Thyroid gland (tissue), 4 donors: ENCODE measurements around the gene CHRDL2.

Source experiments
- POLR2A ChIP-seq, 2 donors: fragments of 450-650 bp; IDR thresholded peaks; one replicate each; pipeline ENCODE4 v1.6.1; 2017; ENCODE audit warnings: antibody characterized with exemption in 2 of 2, mild to moderate bottlenecking in 2 of 2, moderate library complexity in 1 of 2
- TF ChIP-seq, protein P1 (sequence below), 6 experiments: fragments of 200-600 bp in 3 of 6; fragments of 450-650 bp in 3 of 6; sonication (generic) in 3 of 6; IDR thresholded peaks; one replicate each; pipeline ENCODE4 v1.5.1; 2016 to 2019; ENCODE audit warnings: antibody characterized with exemption in 6 of 6, mild to moderate bottlenecking in 2 of 6, inconsistent platforms in 1 of 6, moderate library complexity in 1 of 6

GRCh38 chr11:74756571-74756970 is 25.3 kb upstream of the CHRDL2 start:
- TF ChIP-seq, protein P1, sequence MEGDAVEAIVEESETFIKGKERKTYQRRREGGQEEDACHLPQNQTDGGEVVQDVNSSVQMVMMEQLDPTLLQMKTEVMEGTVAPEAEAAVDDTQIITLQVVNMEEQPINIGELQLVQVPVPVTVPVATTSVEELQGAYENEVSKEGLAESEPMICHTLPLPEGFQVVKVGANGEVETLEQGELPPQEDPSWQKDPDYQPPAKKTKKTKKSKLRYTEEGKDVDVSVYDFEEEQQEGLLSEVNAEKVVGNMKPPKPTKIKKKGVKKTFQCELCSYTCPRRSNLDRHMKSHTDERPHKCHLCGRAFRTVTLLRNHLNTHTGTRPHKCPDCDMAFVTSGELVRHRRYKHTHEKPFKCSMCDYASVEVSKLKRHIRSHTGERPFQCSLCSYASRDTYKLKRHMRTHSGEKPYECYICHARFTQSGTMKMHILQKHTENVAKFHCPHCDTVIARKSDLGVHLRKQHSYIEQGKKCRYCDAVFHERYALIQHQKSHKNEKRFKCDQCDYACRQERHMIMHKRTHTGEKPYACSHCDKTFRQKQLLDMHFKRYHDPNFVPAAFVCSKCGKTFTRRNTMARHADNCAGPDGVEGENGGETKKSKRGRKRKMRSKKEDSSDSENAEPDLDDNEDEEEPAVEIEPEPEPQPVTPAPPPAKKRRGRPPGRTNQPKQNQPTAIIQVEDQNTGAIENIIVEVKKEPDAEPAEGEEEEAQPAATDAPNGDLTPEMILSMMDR (IDR thresholded peaks at IDR 0.05) = no peak
- TF ChIP-seq POLR2A (IDR thresholded peaks at IDR 0.05) = no peak
